ENCODE results near the gene SPTBN4.
A peak's percentile ranks its signal among the peaks of the same experiment; 100 is the strongest.
"Not testable (repeated sequence)": the region's sequence is repeated elsewhere in the genome, so short reads cannot be mapped to it uniquely, and the experiment has no call there.

SPTBN4 gene
- total RNA-seq = 0.48 to 0.91 reads per million in 2 donors

DNA sequence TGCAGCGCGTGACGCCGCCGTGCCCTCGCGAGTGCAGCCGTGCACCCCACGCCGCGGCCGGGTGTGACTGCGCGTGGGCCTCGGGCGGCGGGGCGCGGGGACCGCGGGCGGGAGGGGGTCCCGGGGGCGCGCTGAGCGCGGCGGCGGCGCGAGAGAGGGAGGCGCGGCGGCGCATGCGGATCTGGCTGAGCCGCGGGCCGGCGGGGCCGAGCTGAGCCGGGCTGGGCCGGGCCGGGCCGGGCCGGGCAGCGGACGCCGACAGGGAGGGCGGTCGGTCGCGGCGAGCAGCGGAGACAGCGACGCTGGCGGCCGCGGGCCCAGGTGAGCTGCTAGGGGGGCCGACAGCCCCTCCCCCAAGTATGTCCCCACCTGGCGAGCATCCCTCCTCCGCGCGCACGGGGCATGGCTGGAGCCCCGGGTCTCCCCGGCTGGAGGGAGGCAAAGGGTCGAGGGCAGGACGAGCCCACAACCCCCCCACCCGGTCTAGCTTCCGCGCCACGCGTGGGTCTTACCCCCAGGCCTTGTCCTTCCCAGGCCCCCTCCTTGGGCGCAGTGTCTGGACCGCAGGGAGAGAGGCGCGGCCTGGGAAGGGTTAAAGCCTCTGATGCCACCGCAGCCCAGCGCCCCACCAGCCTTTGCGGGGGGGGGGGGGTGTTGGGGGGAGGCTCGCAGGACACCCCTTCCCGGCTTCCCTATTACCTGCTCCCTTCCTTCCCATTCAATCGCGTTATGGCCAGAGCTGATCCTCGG, at the start of gene SPTBN4:
TSS of gene SPTBN4 (plus strand) at position 17 of the 750 bp plus-strand sequence. CDS start 5,621 bp downstream, outside the sequence.
- DNase-seq = peak; percentile 16

GRCh38 chr19:40417643-40417981, 49.2 kb upstream of the SPTBN4 start:
- no peak for DNase-seq

- no peak for DNase-seq
These were observed 48.8 kb upstream of the SPTBN4 start for GRCh38 chr19:40418040-40418439.

GRCh38 chr19:40419066-40419612, 47.7 kb upstream of the SPTBN4 start:
- no peak for DNase-seq

GRCh38 chr19:40419780-40420179, 47.0 kb upstream of the SPTBN4 start:
- no peak for DNase-seq

DNA sequence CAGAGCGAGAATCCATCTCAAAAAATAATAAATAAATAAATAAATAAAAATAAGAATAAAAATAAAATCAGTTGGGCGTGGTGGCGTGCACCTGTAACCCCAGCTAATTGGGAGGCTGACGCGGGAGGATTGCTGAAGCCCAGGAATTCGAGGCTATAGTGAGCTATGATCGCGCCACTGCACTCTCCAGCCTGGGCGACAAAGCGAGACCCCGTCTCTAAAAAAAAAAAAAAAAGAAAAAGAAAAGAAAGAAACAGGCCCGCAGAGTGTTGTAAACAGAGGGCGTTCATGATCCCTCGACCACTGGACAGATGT, 46.4 kb upstream of the SPTBN4 start:
- no peak for DNase-seq

GRCh38 chr19:40420766-40421765, 45.7 kb upstream of the SPTBN4 start:
- peak; percentile 62 for DNase-seq

DNA sequence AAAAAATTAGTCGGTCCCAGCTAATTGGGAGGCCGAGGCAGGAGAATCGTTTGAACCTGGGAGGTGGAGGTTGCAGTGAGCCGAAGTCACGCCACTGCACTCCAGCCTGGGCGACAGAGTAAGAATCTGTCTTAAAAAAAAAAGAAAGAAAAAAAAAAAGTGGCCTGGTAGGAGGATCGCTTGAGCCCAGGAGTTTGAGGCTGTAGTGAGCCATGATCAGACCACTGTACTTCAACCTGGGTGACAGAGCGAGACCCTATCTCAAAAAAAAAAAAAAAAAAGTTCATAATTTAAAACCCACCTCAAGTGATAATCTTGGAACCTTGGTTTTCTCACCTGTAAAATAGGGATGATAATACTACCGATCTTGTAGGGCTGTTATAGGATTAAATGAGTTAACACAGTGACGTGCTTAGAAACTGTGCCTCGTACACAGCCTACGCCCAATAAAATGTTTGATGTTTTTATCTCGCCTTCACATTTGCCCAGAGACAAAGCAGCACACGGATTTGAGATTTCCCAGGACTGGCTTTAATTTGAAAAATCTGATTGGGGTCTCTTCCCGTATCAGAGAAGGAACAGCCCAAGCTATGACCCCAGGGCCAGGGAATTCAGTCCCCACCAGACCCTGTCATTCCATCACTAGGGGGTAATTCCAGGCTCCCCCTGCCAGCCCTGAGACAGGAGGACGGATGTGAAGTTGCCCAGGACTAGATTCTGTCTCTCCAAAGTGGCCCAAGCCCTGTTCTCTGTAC, 44.6 kb upstream of the SPTBN4 start:
- no peak for DNase-seq

DNA sequence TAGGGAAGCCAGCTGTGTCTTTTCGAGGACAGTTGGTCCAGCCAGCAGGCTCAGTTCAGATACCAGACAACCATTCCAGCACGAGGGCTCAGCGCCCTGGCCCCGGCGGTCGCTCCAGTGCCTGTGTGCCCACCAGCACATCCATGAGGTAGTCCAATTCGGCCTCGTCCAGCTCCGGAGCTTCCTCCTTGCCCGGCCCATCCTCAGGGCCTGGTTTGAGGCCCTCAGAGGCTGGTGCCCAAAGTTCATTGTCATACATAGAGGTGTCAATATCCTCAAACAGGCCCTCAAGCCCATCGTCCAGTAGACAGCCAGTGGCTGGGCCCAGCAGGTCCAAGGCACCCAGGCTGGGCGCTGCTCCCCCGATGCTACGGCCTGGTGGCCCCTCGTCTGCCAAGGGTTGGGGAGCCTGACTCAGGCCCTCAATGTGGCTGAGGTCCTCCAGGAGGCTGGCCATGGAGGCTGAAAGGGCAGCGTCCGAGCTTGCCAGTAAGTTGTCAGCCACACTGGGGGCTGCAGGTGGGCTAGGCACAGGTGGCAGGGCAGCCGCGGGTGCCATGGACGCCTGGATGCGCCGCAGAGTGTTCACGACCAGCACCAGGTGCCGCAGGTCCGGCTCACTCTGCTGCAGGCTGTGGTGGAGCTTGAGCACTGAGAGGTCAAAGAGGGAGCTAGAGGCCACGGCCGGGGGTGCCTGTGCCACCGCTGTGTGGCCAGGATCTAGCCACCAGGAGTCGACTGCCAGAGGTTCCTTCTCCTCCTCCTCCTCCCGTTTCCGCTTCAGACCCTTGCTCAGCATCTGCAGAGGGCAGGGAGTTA, 43.8 kb upstream of the SPTBN4 start:
- no peak for DNase-seq

DNA sequence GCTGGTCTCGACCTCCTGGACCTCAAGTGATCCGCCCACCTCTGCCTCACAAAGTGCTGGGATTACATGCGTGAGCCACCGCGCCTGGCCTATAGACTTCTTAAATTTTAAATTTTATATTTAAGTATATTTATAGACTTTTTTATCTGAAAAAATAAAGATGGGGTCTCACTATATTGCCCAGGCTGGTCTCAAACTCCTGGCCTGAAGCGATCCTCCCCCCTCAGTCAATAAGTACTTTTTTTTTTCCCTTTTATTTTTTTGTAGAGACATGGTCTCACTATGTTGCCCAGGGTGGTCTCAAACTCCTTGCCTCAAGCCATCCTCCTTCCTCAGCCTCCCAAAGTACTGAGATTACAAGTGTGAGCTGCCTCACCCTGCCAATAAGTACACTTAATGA, 42.9 kb upstream of the SPTBN4 start:
- DNase-seq = no peak

GRCh38 chr19:40424637-40425449, 42.0 kb upstream of the SPTBN4 start:
- no peak for DNase-seq

GRCh38 chr19:40425450-40426287, 41.1 kb upstream of the SPTBN4 start, which contains the start of gene SERTAD1:
SERTAD1 (minus strand) TSS chr19:40425992; CDS start chr19:40423546, 2,446 bp downstream.
- peak; percentile 100 for DNase-seq

DNA sequence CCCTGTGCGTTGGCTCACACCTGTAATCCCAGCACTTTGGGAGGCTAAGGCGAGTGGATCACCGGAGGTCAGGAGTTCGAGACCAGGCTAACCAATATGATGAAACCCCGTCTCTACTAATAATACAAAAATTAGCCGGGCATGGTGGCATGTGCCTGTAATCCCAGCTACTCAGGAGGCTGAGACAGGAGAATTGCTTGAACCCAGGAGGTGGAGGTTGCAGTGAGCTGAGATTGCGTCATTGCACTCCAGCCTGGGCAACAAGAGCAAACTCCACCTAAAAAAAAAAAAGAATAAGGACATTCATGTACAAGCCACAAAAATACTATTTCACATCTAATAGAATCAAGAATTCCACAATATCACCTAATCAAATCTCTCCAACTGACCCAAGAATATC, 38.6 kb upstream of the SPTBN4 start:
- DNase-seq = not testable (repeated sequence)

DNA sequence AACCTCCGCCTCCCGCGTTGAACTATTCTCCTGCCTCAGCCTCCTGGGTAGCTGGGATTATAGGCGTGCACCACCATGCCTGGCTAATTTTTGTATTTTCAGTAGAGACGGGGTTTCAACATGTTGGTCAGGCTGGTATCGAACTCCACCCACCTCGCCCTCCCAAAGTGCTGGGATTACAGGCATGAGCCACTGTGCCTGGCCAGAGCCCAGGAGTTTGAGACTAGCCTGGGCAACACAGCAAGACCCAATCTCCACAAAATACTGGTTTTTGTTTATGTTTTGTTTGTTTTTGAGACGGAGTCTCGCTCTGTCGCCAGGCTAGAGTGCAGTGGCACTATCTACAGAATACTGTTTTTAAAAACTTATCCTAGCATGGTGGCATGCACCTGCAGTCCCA, 36.6 kb upstream of the SPTBN4 start:
- not testable (repeated sequence) for DNase-seq

- DNase-seq = no peak
These were observed 35.1 kb upstream of the SPTBN4 start for GRCh38 chr19:40431698-40432097.

DNA sequence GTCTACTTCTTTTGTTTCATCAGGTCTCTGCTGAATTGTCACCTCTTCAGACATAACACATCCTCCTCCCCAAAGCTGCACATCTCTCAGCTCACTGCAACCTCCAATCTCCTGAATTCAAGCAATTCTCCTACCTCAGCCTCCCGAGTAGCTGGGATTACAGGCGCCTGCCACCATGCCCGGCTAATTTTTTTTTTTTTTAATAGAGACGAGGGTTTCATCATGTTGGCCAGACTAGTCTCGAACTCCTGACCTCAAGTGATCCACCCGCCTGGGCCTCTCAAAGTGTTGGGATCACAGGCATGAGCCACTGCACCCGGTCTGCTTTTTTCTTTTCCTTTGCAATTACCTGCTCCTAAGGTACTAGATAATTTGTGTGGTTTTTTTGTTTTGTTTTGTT, 34.0 kb upstream of the SPTBN4 start:
- not testable (repeated sequence) for DNase-seq

DNA sequence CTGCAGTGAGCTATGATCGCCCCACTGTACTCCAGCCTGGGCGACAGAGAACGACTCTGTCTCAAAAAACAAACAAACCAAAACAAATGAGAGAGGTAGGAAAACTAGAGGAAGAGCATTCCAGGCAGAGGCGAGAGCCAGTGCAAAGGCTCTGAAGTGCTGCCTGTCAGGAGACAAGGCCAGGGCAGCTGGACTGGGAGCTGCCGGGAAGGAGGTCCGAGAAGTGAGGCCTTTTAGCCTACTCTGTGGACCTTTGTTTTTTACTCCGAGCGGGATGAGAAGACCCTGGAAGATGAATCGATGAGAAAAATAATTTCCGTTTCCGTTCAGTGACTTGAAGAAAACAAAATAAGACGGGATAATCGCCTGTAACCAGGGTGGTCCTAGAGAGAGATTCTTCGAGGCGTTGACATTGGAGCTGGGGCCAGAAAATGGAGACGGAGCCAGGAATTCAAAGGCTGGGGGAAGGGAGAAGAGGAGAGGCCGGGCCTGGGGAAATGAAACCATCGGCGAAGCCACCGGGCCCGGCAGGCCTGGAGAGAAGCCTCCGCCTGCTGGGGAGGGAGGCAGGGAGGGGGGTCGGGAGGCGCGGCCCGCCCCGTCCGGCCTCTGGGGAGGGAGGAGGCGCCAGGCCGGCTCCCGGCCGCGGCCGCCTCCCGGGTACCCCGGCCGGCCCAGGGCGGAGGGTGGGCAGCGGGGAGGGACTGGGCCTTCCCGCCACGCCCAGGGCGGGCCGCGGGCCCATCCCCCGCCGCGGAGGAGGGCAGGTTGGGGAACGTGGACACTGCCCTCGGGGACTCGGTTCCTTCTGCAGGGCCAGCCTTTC, 33.2 kb upstream of the SPTBN4 start:
- peak; percentile 37 for DNase-seq

GRCh38 chr19:40438284-40438683, 28.5 kb upstream of the SPTBN4 start:
- DNase-seq = no peak

- no peak for DNase-seq
These were observed 25.0 kb upstream of the SPTBN4 start for GRCh38 chr19:40441719-40442253.

Measured in T-helper 9 cell (primary cell).